OCI-LY3 (cell line): ENCODE data around the gene PALLD.

Experiments
- EZH2phosphoT487 ChIP-seq: fragments of 200-600 bp; shearing (Covaris generic); IDR thresholded peaks from 2 replicates; pipeline ENCODE4 v1.6.1; 2018; ENCODE audit warnings: antibody characterized with exemption, mixed run types, low read depth
- TF ChIP-seq, protein P1 (sequence below): fragments of 200-600, 300-600 bp; sonication (generic); IDR thresholded peaks from 2 replicates; pipeline ENCODE4 v1.5.1; 2014; ENCODE audit warnings: antibody characterized with exemption, low read length, low read depth

GRCh38 chr4:168739886-168740285, 243.0 kb downstream of the PALLD start:
- TF ChIP-seq, protein P1, sequence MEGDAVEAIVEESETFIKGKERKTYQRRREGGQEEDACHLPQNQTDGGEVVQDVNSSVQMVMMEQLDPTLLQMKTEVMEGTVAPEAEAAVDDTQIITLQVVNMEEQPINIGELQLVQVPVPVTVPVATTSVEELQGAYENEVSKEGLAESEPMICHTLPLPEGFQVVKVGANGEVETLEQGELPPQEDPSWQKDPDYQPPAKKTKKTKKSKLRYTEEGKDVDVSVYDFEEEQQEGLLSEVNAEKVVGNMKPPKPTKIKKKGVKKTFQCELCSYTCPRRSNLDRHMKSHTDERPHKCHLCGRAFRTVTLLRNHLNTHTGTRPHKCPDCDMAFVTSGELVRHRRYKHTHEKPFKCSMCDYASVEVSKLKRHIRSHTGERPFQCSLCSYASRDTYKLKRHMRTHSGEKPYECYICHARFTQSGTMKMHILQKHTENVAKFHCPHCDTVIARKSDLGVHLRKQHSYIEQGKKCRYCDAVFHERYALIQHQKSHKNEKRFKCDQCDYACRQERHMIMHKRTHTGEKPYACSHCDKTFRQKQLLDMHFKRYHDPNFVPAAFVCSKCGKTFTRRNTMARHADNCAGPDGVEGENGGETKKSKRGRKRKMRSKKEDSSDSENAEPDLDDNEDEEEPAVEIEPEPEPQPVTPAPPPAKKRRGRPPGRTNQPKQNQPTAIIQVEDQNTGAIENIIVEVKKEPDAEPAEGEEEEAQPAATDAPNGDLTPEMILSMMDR: no peak
- no peak for TF ChIP-seq EZH2phosphoT487
